ENCODE data around the gene PNMA8A.
"Not testable (repeated sequence)": the region's sequence is repeated elsewhere in the genome, so short reads cannot be mapped to it uniquely, and the experiment has no call there.

PNMA8A gene

GRCh38 chr19:46447006-46447405 lies 24.4 kb downstream of the PNMA8A start:
- H3K36me3 ChIP-seq, result no peaks in the 10 kb centered on the region
- TF ChIP-seq, protein P1, sequence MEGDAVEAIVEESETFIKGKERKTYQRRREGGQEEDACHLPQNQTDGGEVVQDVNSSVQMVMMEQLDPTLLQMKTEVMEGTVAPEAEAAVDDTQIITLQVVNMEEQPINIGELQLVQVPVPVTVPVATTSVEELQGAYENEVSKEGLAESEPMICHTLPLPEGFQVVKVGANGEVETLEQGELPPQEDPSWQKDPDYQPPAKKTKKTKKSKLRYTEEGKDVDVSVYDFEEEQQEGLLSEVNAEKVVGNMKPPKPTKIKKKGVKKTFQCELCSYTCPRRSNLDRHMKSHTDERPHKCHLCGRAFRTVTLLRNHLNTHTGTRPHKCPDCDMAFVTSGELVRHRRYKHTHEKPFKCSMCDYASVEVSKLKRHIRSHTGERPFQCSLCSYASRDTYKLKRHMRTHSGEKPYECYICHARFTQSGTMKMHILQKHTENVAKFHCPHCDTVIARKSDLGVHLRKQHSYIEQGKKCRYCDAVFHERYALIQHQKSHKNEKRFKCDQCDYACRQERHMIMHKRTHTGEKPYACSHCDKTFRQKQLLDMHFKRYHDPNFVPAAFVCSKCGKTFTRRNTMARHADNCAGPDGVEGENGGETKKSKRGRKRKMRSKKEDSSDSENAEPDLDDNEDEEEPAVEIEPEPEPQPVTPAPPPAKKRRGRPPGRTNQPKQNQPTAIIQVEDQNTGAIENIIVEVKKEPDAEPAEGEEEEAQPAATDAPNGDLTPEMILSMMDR (IDR thresholded peaks at IDR 0.05; ENCODE audit: low read depth, low read length), result no peak
- DNase-seq, result no peak
- H3K4me3 ChIP-seq (ENCODE audit: low read depth, low read length), result no peak overlapping the region
- peaks cover 10% of the 10 kb centered on the region for H3K9me3 ChIP-seq (ENCODE audit: severe bottlenecking)
- H3K27ac ChIP-seq, result no peak overlapping the region
- no peaks in the 10 kb centered on the region for H3K27me3 ChIP-seq (ENCODE audit: insufficient read depth, low read depth, severe bottlenecking)

DNA sequence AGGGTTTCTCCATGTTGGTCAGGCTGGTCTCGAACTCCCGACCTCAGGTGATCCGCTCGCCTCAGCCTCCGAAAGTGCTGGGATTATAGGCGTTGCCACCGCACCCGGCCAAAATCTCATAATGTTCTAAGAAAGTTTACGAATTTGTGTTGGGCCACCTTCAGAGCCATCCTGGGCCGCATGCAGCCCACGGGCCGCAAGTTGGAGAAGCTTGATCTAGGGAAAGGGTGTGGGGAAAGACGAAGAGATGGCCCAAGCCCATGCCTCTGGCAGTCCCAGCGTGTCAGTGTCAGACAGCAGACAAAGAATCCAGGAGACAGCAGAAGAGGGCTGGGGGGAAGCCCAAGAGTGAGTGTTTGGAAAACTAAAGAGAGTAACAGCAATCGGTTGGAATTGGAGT lies 25.3 kb downstream of the PNMA8A start:
- Histone ChIP-seq H3K27ac (no peak overlapping the region), H3K4me3 (ENCODE audit: low read depth, low read length) (no peak overlapping the region), H3K9me3 (ENCODE audit: severe bottlenecking) (peaks cover 10% of the 10 kb centered on the region), H3K27me3 (ENCODE audit: insufficient read depth, low read depth, severe bottlenecking) (no peaks in the 10 kb centered on the region), H3K36me3 (no peaks in the 10 kb centered on the region)
- no peak for DNase-seq
- TF ChIP-seq, protein P1 (IDR thresholded peaks at IDR 0.05; ENCODE audit: low read depth, low read length), result no peak

DNA sequence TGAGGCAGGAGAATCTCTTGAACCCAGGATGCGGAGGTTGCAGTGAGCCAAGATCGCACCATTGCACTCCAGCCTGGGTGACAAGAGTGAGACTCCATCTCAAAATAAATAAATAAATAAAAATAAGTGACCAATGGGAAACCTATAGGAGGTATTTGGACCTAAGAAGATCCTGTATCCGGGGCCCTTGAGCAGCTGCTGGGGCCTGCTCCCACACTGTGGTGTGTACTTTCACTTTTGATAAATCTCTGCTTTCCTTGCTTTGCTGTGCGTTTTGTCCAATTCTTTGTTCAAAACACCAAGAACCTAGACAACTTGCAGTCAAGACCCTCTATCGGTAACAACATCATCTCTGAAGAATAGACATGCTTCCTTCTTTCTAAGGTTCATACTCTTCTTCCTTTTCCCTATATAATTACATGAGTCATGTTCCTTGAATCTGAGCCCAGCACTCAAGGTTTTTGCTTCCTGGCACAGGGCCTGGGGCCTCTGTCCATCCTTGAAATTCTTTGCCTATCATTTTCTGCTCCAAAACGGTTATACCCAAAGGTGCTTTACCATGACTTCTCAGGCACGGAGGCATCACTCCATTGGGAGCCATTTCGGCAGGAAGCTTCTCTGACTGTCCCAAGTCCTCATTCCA lies 28.4 kb downstream of the PNMA8A start:
- TF ChIP-seq, protein P1 (IDR thresholded peaks at IDR 0.05; ENCODE audit: low read depth, low read length), result no peak
- no peak for DNase-seq
- Histone ChIP-seq H3K27ac (no peak overlapping the region), H3K9me3 (ENCODE audit: severe bottlenecking) (no peaks in the 10 kb centered on the region), H3K4me3 (ENCODE audit: low read depth, low read length) (no peak overlapping the region), H3K36me3 (no peaks in the 10 kb centered on the region), H3K27me3 (ENCODE audit: insufficient read depth, low read depth, severe bottlenecking) (no peaks in the 10 kb centered on the region)

DNA sequence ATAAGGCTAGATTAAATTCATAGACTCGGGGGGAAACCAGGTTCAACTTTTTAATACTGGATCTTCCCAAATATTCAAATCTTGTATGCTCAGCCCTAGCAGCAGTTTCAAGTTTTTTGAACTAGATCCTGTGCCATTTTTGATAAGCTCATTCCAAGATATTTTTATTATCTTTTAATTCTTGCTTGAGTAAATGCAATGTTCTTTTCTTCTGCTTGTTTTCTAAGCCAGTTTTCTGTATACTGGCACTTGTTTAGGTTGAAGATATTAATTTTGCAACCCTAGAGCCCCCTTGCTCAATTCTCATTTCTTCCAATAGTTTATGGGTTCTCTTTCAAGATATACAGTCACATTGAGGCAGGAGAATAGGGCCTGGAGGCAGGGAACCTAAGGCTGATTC lies 29.5 kb downstream of the PNMA8A start:
- DNase-seq, result no peak
- TF ChIP-seq, protein P1 (IDR thresholded peaks at IDR 0.05; ENCODE audit: low read depth, low read length), result no peak
- Histone ChIP-seq H3K4me3 (ENCODE audit: low read depth, low read length) (no peak overlapping the region), H3K27me3 (ENCODE audit: insufficient read depth, low read depth, severe bottlenecking) (no peaks in the 10 kb centered on the region), H3K9me3 (ENCODE audit: severe bottlenecking) (no peaks in the 10 kb centered on the region), H3K36me3 (no peaks in the 10 kb centered on the region), H3K27ac (no peak overlapping the region)

GRCh38 chr19:46435689-46436088 lies 35.7 kb downstream of the PNMA8A start:
- not testable (repeated sequence) for H3K27me3 ChIP-seq (ENCODE audit: insufficient read depth, low read depth, severe bottlenecking); H3K27ac ChIP-seq; H3K36me3 ChIP-seq; H3K9me3 ChIP-seq (ENCODE audit: severe bottlenecking); H3K4me3 ChIP-seq (ENCODE audit: low read depth, low read length); DNase-seq

DNA sequence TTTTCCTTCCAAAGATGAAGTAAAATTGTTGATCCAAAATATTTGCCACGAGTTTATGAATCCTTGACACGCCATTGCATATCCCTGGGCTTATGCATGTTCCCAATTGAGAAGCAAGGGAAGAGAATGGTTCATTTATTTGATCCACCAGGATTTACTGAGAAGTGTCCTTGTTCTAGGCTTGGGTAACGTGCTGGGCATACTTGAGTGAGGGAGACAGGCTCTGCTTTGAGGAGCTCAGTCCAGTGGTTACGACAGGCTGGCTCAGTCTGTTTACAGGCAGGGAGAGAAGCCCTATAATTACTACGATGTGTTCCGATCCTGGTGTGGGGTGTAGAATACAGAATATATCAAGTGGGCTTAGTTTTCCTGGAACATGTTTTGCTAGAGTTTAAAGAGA lies 36.4 kb downstream of the PNMA8A start:
- Histone ChIP-seq H3K4me3 (ENCODE audit: low read depth, low read length) (no peak overlapping the region), H3K27me3 (ENCODE audit: insufficient read depth, low read depth, severe bottlenecking) (no peaks in the 10 kb centered on the region), H3K27ac (no peak overlapping the region), H3K9me3 (ENCODE audit: severe bottlenecking) (no peaks in the 10 kb centered on the region), H3K36me3 (no peaks in the 10 kb centered on the region)
- TF ChIP-seq, protein P1 (IDR thresholded peaks at IDR 0.05; ENCODE audit: low read depth, low read length), result no peak
- no peak for DNase-seq

- not testable (repeated sequence) for H3K36me3 ChIP-seq; H3K9me3 ChIP-seq (ENCODE audit: severe bottlenecking); H3K27me3 ChIP-seq (ENCODE audit: insufficient read depth, low read depth, severe bottlenecking); H3K27ac ChIP-seq; DNase-seq; H3K4me3 ChIP-seq (ENCODE audit: low read depth, low read length)
Observed at GRCh38 chr19:46433470-46433869, 37.9 kb downstream of the PNMA8A start.

All from WERI-Rb-1 (cell line).